Measurements from ENCODE around the gene CDR2L. TPM values are rescaled to one million over a fixed set of nuclear protein-coding genes. Genes with fewer than 3 reads are reported as not detected.

CDR2L gene
- total and polyA plus RNA-seq, 3 donors from 2014 or later = 16.6 to 39.6 (median 39.5) TPM

- no peak overlapping the region for H3K4me3 ChIP-seq
- WGBS, 2 donors = 66 to 80% methylated on average over 2 of the region's 2 CpGs
- H3K27me3 ChIP-seq = no peaks in the 10 kb centered on the region
- TF ChIP-seq CTCF (IDR thresholded peaks at IDR 0.05) (no peak), POLR2A (IDR thresholded peaks at IDR 0.05) (no peak)
- H3K9me3 ChIP-seq = no peaks in the 10 kb centered on the region
- intact Hi-C loops (cut with DNase I; ENCODE audit: low total_unique reads) = no loop called here
- no peak for DNase-seq
- H3K36me3 ChIP-seq (ENCODE audit: low read depth, missing control alignments) = no peaks in the 10 kb centered on the region
- H3K4me1 ChIP-seq = peaks cover 13% of the 10 kb centered on the region
- H3K27ac ChIP-seq = no peak overlapping the region
Measured at GRCh38 chr17:75051941-75052340, 64.5 kb downstream of the CDR2L start.

Small RNA genes within 50 kb of the gene (small RNA-seq; reads per million reads assigned to genes)
- gene RN7SL573P (0 reads per million in 2 donors), gene RNU6-362P (0 reads per million in 2 donors)

Other genes with a start within 250 kb of the CDR2L start
- gene NHERF1, start 239.0 kb upstream of the CDR2L start, total RNA-seq = 10 to 100 TPM; 26.9 to 28.6 TPM
- gene NHERF1, start 239.0 kb upstream of the CDR2L start, polyA plus RNA-seq (ENCODE audit: insufficient read depth, low read depth, low replicate concordance) = 69.2 TPM
- 10 to 100 TPM; 45.6 to 51.3 TPM for gene NAT9, start 211.3 kb upstream of the CDR2L start, total RNA-seq
- 43.8 TPM for gene NAT9, start 211.3 kb upstream of the CDR2L start, polyA plus RNA-seq (ENCODE audit: insufficient read depth, low read depth, low replicate concordance)
- gene GRIN2C, start 127.7 kb upstream of the CDR2L start, total RNA-seq = 10 to 100 TPM; 20.1 to 20.8 TPM
- 7.7 TPM for gene GRIN2C, start 127.7 kb upstream of the CDR2L start, polyA plus RNA-seq (ENCODE audit: insufficient read depth, low read depth, low replicate concordance)
- gene FDXR, start 114.6 kb upstream of the CDR2L start, total RNA-seq = 100 to 1,000 TPM; 204 to 216 TPM
- 97.1 TPM for gene FDXR, start 114.6 kb upstream of the CDR2L start, polyA plus RNA-seq (ENCODE audit: insufficient read depth, low read depth, low replicate concordance)
- 1 to 10 TPM; 1.4 to 2.0 TPM for gene FADS6, start 94.0 kb upstream of the CDR2L start, total RNA-seq
- gene FADS6, start 94.0 kb upstream of the CDR2L start, polyA plus RNA-seq (ENCODE audit: insufficient read depth, low read depth, low replicate concordance) = 0.95 TPM
- gene USH1G, start 64.4 kb upstream of the CDR2L start, total RNA-seq = 1 to 10 TPM; 2.0 to 2.1 TPM
- gene USH1G, start 64.4 kb upstream of the CDR2L start, polyA plus RNA-seq (ENCODE audit: insufficient read depth, low read depth, low replicate concordance) = 1.1 TPM
- gene OTOP2, start 63.4 kb upstream of the CDR2L start, total RNA-seq = 1 to 10 TPM; 2.4 to 5.7 TPM
- 5.7 TPM for gene OTOP2, start 63.4 kb upstream of the CDR2L start, polyA plus RNA-seq (ENCODE audit: insufficient read depth, low read depth, low replicate concordance)
- under 1 TPM in 1 of 2 donors, not detected in 1; 0.12 TPM for gene OTOP3, start 51.7 kb upstream of the CDR2L start, total RNA-seq
- not detected for gene OTOP3, start 51.7 kb upstream of the CDR2L start, polyA plus RNA-seq (ENCODE audit: insufficient read depth, low read depth, low replicate concordance)
- gene HID1, start 14.9 kb upstream of the CDR2L start, total RNA-seq = 10 to 100 TPM; 40.9 to 45.8 TPM
- 18.6 TPM for gene HID1, start 14.9 kb upstream of the CDR2L start, polyA plus RNA-seq (ENCODE audit: insufficient read depth, low read depth, low replicate concordance)
- 10 to 100 TPM; 24.3 to 38.1 TPM for gene MRPL58, start 25.0 kb downstream of the CDR2L start, total RNA-seq
- 20.9 TPM for gene MRPL58, start 25.0 kb downstream of the CDR2L start, polyA plus RNA-seq (ENCODE audit: insufficient read depth, low read depth, low replicate concordance)
- 100 to 1,000 TPM; 126 to 148 TPM for gene ATP5PD, start 59.3 kb downstream of the CDR2L start, total RNA-seq
- gene ATP5PD, start 59.3 kb downstream of the CDR2L start, polyA plus RNA-seq (ENCODE audit: insufficient read depth, low read depth, low replicate concordance) = 190 TPM
- gene KCTD2, start 59.6 kb downstream of the CDR2L start, total RNA-seq = 100 to 1,000 TPM; 122 to 135 TPM
- 88.9 TPM for gene KCTD2, start 59.6 kb downstream of the CDR2L start, polyA plus RNA-seq (ENCODE audit: insufficient read depth, low read depth, low replicate concordance)
- gene SLC16A5, start 100.3 kb downstream of the CDR2L start, total RNA-seq = 10 to 100 TPM in 1 of 2 donors, 1 to 10 TPM in 1; 6.4 to 11.1 TPM
- 6.9 TPM for gene SLC16A5, start 100.3 kb downstream of the CDR2L start, polyA plus RNA-seq (ENCODE audit: insufficient read depth, low read depth, low replicate concordance)
- 10 to 100 TPM in 1 of 2 donors, 1 to 10 TPM in 1; 10.0 to 11.8 TPM for gene ARMC7, start 122.3 kb downstream of the CDR2L start, total RNA-seq
- 12.6 TPM for gene ARMC7, start 122.3 kb downstream of the CDR2L start, polyA plus RNA-seq (ENCODE audit: insufficient read depth, low read depth, low replicate concordance)
- 10 to 100 TPM; 76.5 to 83.6 TPM for gene NT5C, start 144.1 kb downstream of the CDR2L start, total RNA-seq
- 22.2 TPM for gene NT5C, start 144.1 kb downstream of the CDR2L start, polyA plus RNA-seq (ENCODE audit: insufficient read depth, low read depth, low replicate concordance)
- 100 to 1,000 TPM; 234 to 371 TPM for gene JPT1, start 166.9 kb downstream of the CDR2L start, total RNA-seq
- gene JPT1, start 166.9 kb downstream of the CDR2L start, polyA plus RNA-seq (ENCODE audit: insufficient read depth, low read depth, low replicate concordance) = 758 TPM
- 100 to 1,000 TPM in 1 of 2 donors, 10 to 100 TPM in 1; 92.3 to 102 TPM for gene SUMO2, start 195.3 kb downstream of the CDR2L start, total RNA-seq
- 484 TPM for gene SUMO2, start 195.3 kb downstream of the CDR2L start, polyA plus RNA-seq (ENCODE audit: insufficient read depth, low read depth, low replicate concordance)
- gene NUP85, start 218.0 kb downstream of the CDR2L start, total RNA-seq = 10 to 100 TPM; 57.8 to 76.1 TPM
- gene NUP85, start 218.0 kb downstream of the CDR2L start, polyA plus RNA-seq (ENCODE audit: insufficient read depth, low read depth, low replicate concordance) = 52.6 TPM